SK-N-SH treated with all-trans-retinoic acid at 6 μM for 48 hours (cell line): ENCODE measurements around the gene PSAP.
"Not testable (repeated sequence)": the region's sequence is repeated elsewhere in the genome, so short reads cannot be mapped to it uniquely, and the experiment has no call there.

Experiments used
- ATAC-seq: fragments of 200-7000 bp; cut with Tn5 transposase; 3 replicates; pipeline ENCODE4 v1.9.1; 2020; ENCODE audit warnings: mild to moderate bottlenecking, moderate library complexity
- BACH2 ChIP-seq: fragments of 250-450 bp; sonication (Bioruptor Pico); IDR thresholded peaks from 2 replicates; pipeline ENCODE4 v1.9.0; 2021; ENCODE audit warnings: mild to moderate bottlenecking, borderline replicate concordance
- CSDC2 ChIP-seq: fragments of 250-450 bp; sonication (Bioruptor Pico); IDR thresholded peaks from 2 replicates; pipeline ENCODE4 v1.5.0; 2020; ENCODE audit warnings: mild to moderate bottlenecking, moderate library complexity
- ESRRG ChIP-seq: fragments of 250-450 bp; sonication (Bioruptor Pico); IDR thresholded peaks from 2 replicates; pipeline ENCODE4 v1.6.1; 2021; ENCODE audit warnings: mild to moderate bottlenecking
- GLIS3 ChIP-seq: fragments of 250-450 bp; sonication (Bioruptor Pico); IDR thresholded peaks from 2 replicates; pipeline ENCODE4 v1.5.0; 2020; ENCODE audit warnings: mild to moderate bottlenecking, moderate library complexity
- OSR1 ChIP-seq: fragments of 250-450 bp; sonication (Bioruptor Pico); IDR thresholded peaks from 2 replicates; pipeline ENCODE4 v1.8.0; 2022; ENCODE audit warnings: moderate library complexity, mild to moderate bottlenecking, inconsistent platforms
- PATZ1 ChIP-seq: fragments of 250-450 bp; sonication (Bioruptor Pico); IDR thresholded peaks from 2 replicates; pipeline ENCODE4 v1.8.0; 2020; ENCODE audit warnings: mild to moderate bottlenecking, moderate library complexity, borderline replicate concordance
- POU6F1 ChIP-seq: fragments of 250-450 bp; sonication (Bioruptor Pico); IDR thresholded peaks from 2 replicates; pipeline ENCODE4 v1.8.0; 2021; ENCODE audit warnings: low read depth, mild to moderate bottlenecking, moderate library complexity, borderline replicate concordance
- RARB ChIP-seq: fragments of 250-450 bp; sonication (Bioruptor Pico); IDR thresholded peaks from 2 replicates; pipeline ENCODE4 v1.8.0; 2021; ENCODE audit warnings: mild to moderate bottlenecking, moderate library complexity
- TCF4 ChIP-seq: fragments of 250-450 bp; sonication (Bioruptor Pico); IDR thresholded peaks from 2 replicates; pipeline ENCODE4 v1.8.0; 2021; ENCODE audit warnings: mild to moderate bottlenecking, moderate library complexity, borderline replicate concordance
- TOX ChIP-seq: fragments of 250-450 bp; sonication (Bioruptor Pico); IDR thresholded peaks from 2 replicates; pipeline ENCODE4 v1.8.0; 2021; ENCODE audit warnings: mild to moderate bottlenecking, moderate library complexity, borderline replicate concordance
- ZC3H10 ChIP-seq: fragments of 250-450 bp; sonication (Bioruptor Pico); IDR thresholded peaks from 2 replicates; pipeline ENCODE4 v1.5.1; 2021; ENCODE audit warnings: mild to moderate bottlenecking, moderate library complexity
- ZFP3 ChIP-seq: fragments of 250-450 bp; sonication (Bioruptor Pico); IDR thresholded peaks from 2 replicates; pipeline ENCODE4 v1.5.0; 2020; ENCODE audit warnings: mild to moderate bottlenecking, moderate library complexity
- ZNF565 ChIP-seq: fragments of 450-650 bp; formaldehyde crosslinking; conservative IDR thresholded peaks from 2 replicates; pipeline ENCODE4 v1.5.0; 2020; ENCODE audit warnings: low read depth, mild to moderate bottlenecking, moderate library complexity
- ZNF70 ChIP-seq: fragments of 450-650 bp; formaldehyde crosslinking; IDR thresholded peaks from 2 replicates; pipeline ENCODE4 v1.5.0; 2020; ENCODE audit warnings: mild to moderate bottlenecking, moderate library complexity
- ZNF8 ChIP-seq: fragments of 450-650 bp; formaldehyde crosslinking; IDR thresholded peaks from 2 replicates; pipeline ENCODE4 v1.5.0; 2020; ENCODE audit warnings: mild to moderate bottlenecking, moderate library complexity
- TF ChIP-seq, protein P1 (sequence below): fragments of 250-450 bp; sonication (Bioruptor Pico); IDR thresholded peaks from 2 replicates; pipeline ENCODE4 v1.5.1; 2021; ENCODE audit warnings: mild to moderate bottlenecking, moderate library complexity
- TF ChIP-seq, protein P2 (sequence below): fragments of 250-450 bp; sonication (Bioruptor Pico); IDR thresholded peaks from 2 replicates; pipeline ENCODE4 v1.5.0; 2020; ENCODE audit warnings: mild to moderate bottlenecking, moderate library complexity
- TF ChIP-seq, protein P3 (sequence below): fragments of 250-450 bp; sonication (Bioruptor Pico); IDR thresholded peaks from 2 replicates; pipeline ENCODE4 v1.5.1; 2020; ENCODE audit warnings: low read depth, mild to moderate bottlenecking, moderate library complexity

PSAP gene

GRCh38 chr10:71873582-71874211, 22.6 kb upstream of the PSAP start:
- ATAC-seq = no peak
- TF ChIP-seq OSR1 (no peak), ZNF565 (CRISPR knock-in tag) (no peak), TCF4 (CRISPR knock-in tag) (no peak), GLIS3 (CRISPR knock-in tag) (no peak), PATZ1 (CRISPR knock-in tag) (no peak), TOX (CRISPR knock-in tag) (no peak), BACH2 (CRISPR knock-in tag) (no peak), RARB (CRISPR knock-in tag) (no peak), ZFP3 (CRISPR knock-in tag) (no peak), ZNF70 (CRISPR knock-in tag) (no peak)

- not testable (repeated sequence) for ATAC-seq
Observed at GRCh38 chr10:71869601-71870000, 18.6 kb upstream of the PSAP start.

- peak; percentile 22 for ATAC-seq
- TF ChIP-seq TOX (CRISPR knock-in tag) = no peak
- no peak for TF ChIP-seq ZNF8
- TF ChIP-seq, protein P1, sequence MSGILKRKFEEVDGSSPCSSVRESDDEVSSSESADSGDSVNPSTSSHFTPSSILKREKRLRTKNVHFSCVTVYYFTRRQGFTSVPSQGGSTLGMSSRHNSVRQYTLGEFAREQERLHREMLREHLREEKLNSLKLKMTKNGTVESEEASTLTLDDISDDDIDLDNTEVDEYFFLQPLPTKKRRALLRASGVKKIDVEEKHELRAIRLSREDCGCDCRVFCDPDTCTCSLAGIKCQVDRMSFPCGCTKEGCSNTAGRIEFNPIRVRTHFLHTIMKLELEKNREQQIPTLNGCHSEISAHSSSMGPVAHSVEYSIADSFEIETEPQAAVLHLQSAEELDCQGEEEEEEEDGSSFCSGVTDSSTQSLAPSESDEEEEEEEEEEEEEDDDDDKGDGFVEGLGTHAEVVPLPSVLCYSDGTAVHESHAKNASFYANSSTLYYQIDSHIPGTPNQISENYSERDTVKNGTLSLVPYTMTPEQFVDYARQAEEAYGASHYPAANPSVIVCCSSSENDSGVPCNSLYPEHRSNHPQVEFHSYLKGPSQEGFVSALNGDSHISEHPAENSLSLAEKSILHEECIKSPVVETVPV (CRISPR knock-in tag) = no peak
- TF ChIP-seq ESRRG (CRISPR knock-in tag) = no peak
- TF ChIP-seq, protein P2, sequence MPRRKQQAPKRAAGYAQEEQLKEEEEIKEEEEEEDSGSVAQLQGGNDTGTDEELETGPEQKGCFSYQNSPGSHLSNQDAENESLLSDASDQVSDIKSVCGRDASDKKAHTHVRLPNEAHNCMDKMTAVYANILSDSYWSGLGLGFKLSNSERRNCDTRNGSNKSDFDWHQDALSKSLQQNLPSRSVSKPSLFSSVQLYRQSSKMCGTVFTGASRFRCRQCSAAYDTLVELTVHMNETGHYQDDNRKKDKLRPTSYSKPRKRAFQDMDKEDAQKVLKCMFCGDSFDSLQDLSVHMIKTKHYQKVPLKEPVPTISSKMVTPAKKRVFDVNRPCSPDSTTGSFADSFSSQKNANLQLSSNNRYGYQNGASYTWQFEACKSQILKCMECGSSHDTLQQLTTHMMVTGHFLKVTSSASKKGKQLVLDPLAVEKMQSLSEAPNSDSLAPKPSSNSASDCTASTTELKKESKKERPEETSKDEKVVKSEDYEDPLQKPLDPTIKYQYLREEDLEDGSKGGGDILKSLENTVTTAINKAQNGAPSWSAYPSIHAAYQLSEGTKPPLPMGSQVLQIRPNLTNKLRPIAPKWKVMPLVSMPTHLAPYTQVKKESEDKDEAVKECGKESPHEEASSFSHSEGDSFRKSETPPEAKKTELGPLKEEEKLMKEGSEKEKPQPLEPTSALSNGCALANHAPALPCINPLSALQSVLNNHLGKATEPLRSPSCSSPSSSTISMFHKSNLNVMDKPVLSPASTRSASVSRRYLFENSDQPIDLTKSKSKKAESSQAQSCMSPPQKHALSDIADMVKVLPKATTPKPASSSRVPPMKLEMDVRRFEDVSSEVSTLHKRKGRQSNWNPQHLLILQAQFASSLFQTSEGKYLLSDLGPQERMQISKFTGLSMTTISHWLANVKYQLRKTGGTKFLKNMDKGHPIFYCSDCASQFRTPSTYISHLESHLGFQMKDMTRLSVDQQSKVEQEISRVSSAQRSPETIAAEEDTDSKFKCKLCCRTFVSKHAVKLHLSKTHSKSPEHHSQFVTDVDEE = no peak
- no peak for TF ChIP-seq POU6F1
- TF ChIP-seq ZC3H10 (CRISPR knock-in tag) = no peak
- TF ChIP-seq CSDC2 (CRISPR knock-in tag) = no peak
- TF ChIP-seq, all 23 proteins: peak for 0
Observed at GRCh38 chr10:71868192-71868697, 17.2 kb upstream of the PSAP start.

- ATAC-seq = no peak
Observed at GRCh38 chr10:71865561-71866041, 14.6 kb upstream of the PSAP start.

More at GRCh38 chr10:71865561-71866041, 14.6 kb upstream of the PSAP start:
- TF ChIP-seq, protein P3, sequence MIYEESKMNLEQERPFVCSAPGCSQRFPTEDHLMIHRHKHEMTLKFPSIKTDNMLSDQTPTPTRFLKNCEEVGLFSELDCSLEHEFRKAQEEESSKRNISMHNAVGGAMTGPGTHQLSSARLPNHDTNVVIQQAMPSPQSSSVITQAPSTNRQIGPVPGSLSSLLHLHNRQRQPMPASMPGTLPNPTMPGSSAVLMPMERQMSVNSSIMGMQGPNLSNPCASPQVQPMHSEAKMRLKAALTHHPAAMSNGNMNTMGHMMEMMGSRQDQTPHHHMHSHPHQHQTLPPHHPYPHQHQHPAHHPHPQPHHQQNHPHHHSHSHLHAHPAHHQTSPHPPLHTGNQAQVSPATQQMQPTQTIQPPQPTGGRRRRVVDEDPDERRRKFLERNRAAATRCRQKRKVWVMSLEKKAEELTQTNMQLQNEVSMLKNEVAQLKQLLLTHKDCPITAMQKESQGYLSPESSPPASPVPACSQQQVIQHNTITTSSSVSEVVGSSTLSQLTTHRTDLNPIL (CRISPR knock-in tag) = no peak
- TF ChIP-seq RARB (CRISPR knock-in tag) (no peak), ZNF565 (CRISPR knock-in tag) (no peak)
